A673 (cell line): ENCODE data around the gene SORL1. TPM values are rescaled to one million over a fixed set of nuclear protein-coding genes. Genes with fewer than 3 reads are reported as not detected.

Source experiments
- BruUV-seq: library from RNA; stranded (reverse); fragments of 400-500 nt; replicated peaks from 2 replicates; lab custom pipeline; 2021; lab: Mats Ljungman, UMichigan
- CTCF ChIA-PET: fragments of 300-600 bp; sonication (Branson Sonifier 250); formaldehyde crosslinking; loops from one replicate; lab custom pipeline; 2022; ENCODE audit warnings: antibody characterized with exemption; lab: Charles Lee
- POLR2A ChIA-PET: fragments of 300-600 bp; sonication (Branson Sonifier 250); formaldehyde crosslinking; loops from one replicate; lab custom pipeline; 2022; ENCODE audit warnings: antibody characterized with exemption; ENCODE audit not compliant: low non-redundant PET; lab: Charles Lee
- DNase-seq: peaks from one replicate; pipeline ENCODE4 v3.0.0-alpha.2; 2015; ENCODE audit warnings: low spot score
- H3K27ac ChIP-seq: fragments of 200-600 bp; sonication (generic); 2 replicates; pipeline ENCODE4 v1.5.1; 2016; ENCODE audit warnings: mixed run types, low read depth, mild to moderate bottlenecking, mixed read lengths, antibody characterized with exemption, low read length; ENCODE audit not compliant: poor library complexity, severe bottlenecking
- H3K27me3 ChIP-seq: fragments of 200-600 bp; sonication (generic); replicated peaks from 2 replicates; pipeline ENCODE4 v1.6.1; 2017; ENCODE audit warnings: mixed run types, low read depth, mild to moderate bottlenecking, mixed read lengths, antibody characterized with exemption, low read length; ENCODE audit not compliant: insufficient read depth, poor library complexity
- H3K36me3 ChIP-seq: fragments of 200-600 bp; sonication (generic); 2 replicates; pipeline ENCODE4 v1.6.1; 2016; ENCODE audit warnings: mixed run types, mild to moderate bottlenecking, mixed read lengths, antibody characterized with exemption, low read length; ENCODE audit not compliant: insufficient read depth, poor library complexity, severe bottlenecking
- H3K4me1 ChIP-seq: fragments of 200-600 bp; sonication (generic); 2 replicates; pipeline ENCODE4 v1.6.1; 2017; ENCODE audit warnings: mixed run types, mild to moderate bottlenecking, mixed read lengths, antibody characterized with exemption, low read length; ENCODE audit not compliant: insufficient read depth, poor library complexity, severe bottlenecking
- H3K4me3 ChIP-seq: fragments of 200-600 bp; sonication (generic); 2 replicates; pipeline ENCODE4 v1.5.1; 2016; ENCODE audit warnings: low read depth, mixed run types, mild to moderate bottlenecking, mixed read lengths, low read length; ENCODE audit not compliant: poor library complexity, severe bottlenecking
- H3K9me3 ChIP-seq: fragments of 200-600 bp; sonication (generic); 2 replicates; pipeline ENCODE4 v1.6.1; 2016; ENCODE audit warnings: mixed run types, low read depth, mild to moderate bottlenecking, mixed read lengths, antibody characterized with exemption, low read length; ENCODE audit not compliant: poor library complexity, severe bottlenecking
- EZH2 ChIP-seq: fragments of 200-600 bp; sonication (generic); IDR thresholded peaks from 2 replicates; pipeline ENCODE4 v1.6.1; 2017; ENCODE audit warnings: borderline replicate concordance, low read depth, mild to moderate bottlenecking, mixed read lengths, antibody characterized with exemption, low read length; ENCODE audit not compliant: poor library complexity, severe bottlenecking
- intact Hi-C: fragments of 100-400 bp; cut with micrococcal nuclease; formaldehyde crosslinking; loops from one replicate; pipeline ENCODE4 v1.10.0; 2022; ENCODE audit not compliant: unreplicated experiment
- total RNA-seq: library from RNA; stranded (reverse); gene quantifications from 2 replicates; pipeline ENCODE4 v1.2.3, GENCODE V29; 2021
- TF ChIP-seq, protein P1 (sequence below): fragments of 300-800, 200-600 bp; sonication (generic); conservative IDR thresholded peaks from 2 replicates; pipeline ENCODE4 v1.5.1; 2017; ENCODE audit warnings: low read depth, mild to moderate bottlenecking, antibody characterized with exemption, low read length, moderate library complexity, mixed read lengths

The SORL1 gene
- total RNA-seq, 1 experiment from 2014 or later: 0.95 TPM

DNA sequence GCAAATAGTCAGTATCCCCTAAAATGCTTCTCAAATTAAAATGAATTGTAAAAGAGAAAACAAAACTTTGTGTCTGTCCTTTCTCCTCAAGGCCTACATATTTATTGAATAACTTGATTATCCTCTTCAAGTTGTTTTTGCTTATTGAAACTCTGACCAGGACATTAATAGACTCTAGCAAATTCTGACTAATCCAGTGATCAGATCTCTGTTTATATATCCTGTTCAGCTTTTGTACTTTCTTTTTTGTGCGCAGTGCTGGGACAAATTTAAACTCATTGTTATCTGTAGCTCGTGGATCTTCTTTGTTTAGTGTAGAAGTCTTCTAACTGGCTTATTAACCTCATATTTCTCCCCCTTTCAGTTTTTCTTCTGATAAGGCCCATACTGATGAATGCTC lies 140.6 kb downstream of the SORL1 start:
- no peak for TF ChIP-seq EZH2
- TF ChIP-seq, protein P1, sequence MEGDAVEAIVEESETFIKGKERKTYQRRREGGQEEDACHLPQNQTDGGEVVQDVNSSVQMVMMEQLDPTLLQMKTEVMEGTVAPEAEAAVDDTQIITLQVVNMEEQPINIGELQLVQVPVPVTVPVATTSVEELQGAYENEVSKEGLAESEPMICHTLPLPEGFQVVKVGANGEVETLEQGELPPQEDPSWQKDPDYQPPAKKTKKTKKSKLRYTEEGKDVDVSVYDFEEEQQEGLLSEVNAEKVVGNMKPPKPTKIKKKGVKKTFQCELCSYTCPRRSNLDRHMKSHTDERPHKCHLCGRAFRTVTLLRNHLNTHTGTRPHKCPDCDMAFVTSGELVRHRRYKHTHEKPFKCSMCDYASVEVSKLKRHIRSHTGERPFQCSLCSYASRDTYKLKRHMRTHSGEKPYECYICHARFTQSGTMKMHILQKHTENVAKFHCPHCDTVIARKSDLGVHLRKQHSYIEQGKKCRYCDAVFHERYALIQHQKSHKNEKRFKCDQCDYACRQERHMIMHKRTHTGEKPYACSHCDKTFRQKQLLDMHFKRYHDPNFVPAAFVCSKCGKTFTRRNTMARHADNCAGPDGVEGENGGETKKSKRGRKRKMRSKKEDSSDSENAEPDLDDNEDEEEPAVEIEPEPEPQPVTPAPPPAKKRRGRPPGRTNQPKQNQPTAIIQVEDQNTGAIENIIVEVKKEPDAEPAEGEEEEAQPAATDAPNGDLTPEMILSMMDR: no peak
- Histone ChIP-seq H3K27ac (no peak overlapping the region), H3K4me1 (peaks cover 17% of the 10 kb centered on the region), H3K27me3 (no peaks in the 10 kb centered on the region), H3K4me3 (no peak overlapping the region), H3K36me3 (no peaks in the 10 kb centered on the region), H3K9me3 (no peaks in the 10 kb centered on the region)
- no peak for DNase-seq
- ChIA-PET POLR2A (no interaction called here), CTCF (no interaction called here)
- intact Hi-C loops: loop anchor here (5.0 kb wide), 2 partner anchors 140 to 915 kb away; partner anchors contain the start of genes SORL1 and SORL1-AS1
- BruUV-seq: no TSS peak

DNA sequence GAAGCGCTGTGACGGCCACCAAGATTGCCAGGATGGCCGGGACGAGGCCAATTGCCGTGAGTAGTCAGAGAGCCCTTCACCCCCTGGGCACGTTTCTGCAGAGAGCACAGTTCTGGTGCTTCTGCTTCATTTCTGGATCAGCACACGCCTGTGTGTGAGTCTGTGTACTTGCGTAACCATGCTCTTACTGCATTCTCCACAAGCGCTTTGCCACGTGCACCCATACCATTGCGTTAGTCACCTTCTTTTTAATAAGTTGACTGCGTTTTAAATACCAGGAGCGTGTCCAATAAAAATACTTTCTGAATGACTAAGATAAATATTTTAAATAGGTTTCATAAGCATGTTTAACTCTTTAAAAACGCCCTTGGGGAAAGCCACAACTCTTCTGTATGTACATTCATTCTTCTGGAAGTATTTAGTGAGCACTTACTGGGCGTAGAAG lies 143.6 kb downstream of the SORL1 start:
- no peak for TF ChIP-seq EZH2
- TF ChIP-seq, protein P1: no peak
- Histone ChIP-seq H3K27ac (no peak overlapping the region), H3K4me3 (no peak overlapping the region), H3K4me1 (peaks cover 17% of the 10 kb centered on the region), H3K9me3 (no peaks in the 10 kb centered on the region), H3K27me3 (no peaks in the 10 kb centered on the region), H3K36me3 (no peaks in the 10 kb centered on the region)
- BruUV-seq: no TSS peak
- ChIA-PET POLR2A (no interaction called here), CTCF (interaction anchor here (0.7 kb wide), 1 partner anchor 22 kb away, joined by 3 read pairs; no protein-coding TSS in a partner anchor)
- DNase-seq: peak; percentile 83
- intact Hi-C loops: no loop called here

DNA sequence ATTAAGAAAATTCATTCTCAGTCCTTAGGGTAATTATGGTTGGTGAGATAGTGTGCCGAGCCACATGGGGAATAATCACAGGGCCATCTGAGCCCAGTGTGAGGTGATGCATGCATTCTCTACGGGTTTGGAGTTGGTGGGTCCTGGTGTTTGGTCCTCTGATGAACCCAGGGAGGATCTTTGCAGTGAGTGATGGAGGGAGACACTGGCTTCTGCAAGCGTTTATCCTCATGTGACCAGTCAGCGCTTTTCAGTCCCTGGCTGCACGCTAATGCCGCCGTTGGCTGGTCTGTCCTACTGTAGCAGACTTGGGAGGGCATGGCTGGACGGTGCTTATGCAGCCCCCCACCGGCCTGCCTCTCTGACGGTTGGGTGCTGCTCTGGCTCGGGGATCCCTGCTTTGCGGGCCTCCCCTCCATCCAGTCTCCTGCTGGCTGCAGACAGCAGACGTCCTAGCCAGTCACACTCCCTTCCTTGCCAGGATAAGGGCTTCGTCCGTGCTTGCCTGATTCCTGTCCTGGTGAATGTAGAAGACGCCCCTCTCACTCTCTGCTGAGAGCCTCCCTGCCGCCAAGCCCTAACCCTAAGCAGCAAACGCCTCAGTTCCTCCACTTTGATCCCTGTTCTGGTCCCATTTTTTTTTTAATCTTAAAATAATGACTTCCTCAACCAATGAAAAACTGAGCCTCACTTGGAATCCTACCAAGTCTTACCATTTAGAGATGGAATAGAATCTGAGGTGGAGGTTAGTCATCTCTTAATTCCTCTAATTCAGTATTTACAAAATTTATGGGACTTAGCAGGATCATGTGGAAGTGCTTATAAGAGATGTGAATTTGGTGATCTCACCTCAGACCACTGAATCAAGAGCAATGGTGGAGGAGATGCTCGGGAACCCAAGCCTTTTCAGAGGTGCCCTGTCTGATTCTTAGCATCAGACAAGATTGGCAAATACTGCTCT lies 144.4 kb downstream of the SORL1 start:
- Histone ChIP-seq H3K36me3 (no peaks in the 10 kb centered on the region), H3K4me1 (peaks cover 17% of the 10 kb centered on the region), H3K4me3 (no peak overlapping the region), H3K9me3 (no peaks in the 10 kb centered on the region), H3K27me3 (no peaks in the 10 kb centered on the region), H3K27ac (no peak overlapping the region)
- no TSS peak for BruUV-seq
- POLR2A ChIA-PET: no interaction called here
- no peak for TF ChIP-seq EZH2
- TF ChIP-seq, protein P1: no peak
- CTCF ChIA-PET: interaction anchor here (0.7 kb wide), 1 partner anchor 22 kb away, joined by 3 read pairs; no protein-coding TSS in a partner anchor
- intact Hi-C loops: no loop called here
- no peak for DNase-seq
